GM12878 (cell line): ENCODE data around the gene ELOVL5. TPM values are rescaled to one million over a fixed set of nuclear protein-coding genes. Genes with fewer than 3 reads are reported as not detected.

Experiments
- BRCA1 ChIP-seq: IDR thresholded peaks from 2 replicates; pipeline ENCODE4 v1.6.1; 2011; ENCODE audit warnings: low read depth, low read length, improper control_type of control experiment
- CBX3 ChIP-seq: fragments of 200-600 bp; sonication (generic); IDR thresholded peaks from 2 replicates; pipeline ENCODE4 v1.6.1; 2016; ENCODE audit warnings: low read depth, borderline replicate concordance
- CHD4 ChIP-seq: fragments of 200-600 bp; sonication (generic); IDR thresholded peaks from 2 replicates; pipeline ENCODE4 v1.6.1; 2016; ENCODE audit warnings: mild to moderate bottlenecking
- CREB1 ChIP-seq: IDR thresholded peaks from 2 replicates; pipeline ENCODE4 v1.6.1; 2012; ENCODE audit warnings: low read depth, mild to moderate bottlenecking, inconsistent platforms
- DPF2 ChIP-seq: fragments of 450-650 bp; IDR thresholded peaks from 2 replicates; pipeline ENCODE4 v1.6.1; 2017; ENCODE audit warnings: mild to moderate bottlenecking
- E2F4 ChIP-seq: IDR thresholded peaks from 2 replicates; pipeline ENCODE4 v1.6.1; 2012; ENCODE audit warnings: low read depth, low read length, improper control_type of control experiment
- EP300 ChIP-seq, 2 experiments: fragments of 150-350 bp in 1 of 2; IDR thresholded peaks; 2 replicates each; pipeline ENCODE4 v1.6.1; 2011 to 2012; ENCODE audit warnings: low read depth in 2 of 2, low read length in 2 of 2, borderline replicate concordance in 1 of 2, improper control_type of control experiment in 1 of 2, inconsistent platforms in 1 of 2; ENCODE audit not compliant: control insufficient read depth in 1 of 2
- EZH2 ChIP-seq: IDR thresholded peaks from 2 replicates; pipeline ENCODE4 v1.6.1; 2012; ENCODE audit warnings: low read depth, mild to moderate bottlenecking, control low read depth, inconsistent platforms, low read length, borderline replicate concordance; ENCODE audit not compliant: control insufficient read depth
- GABPA ChIP-seq: IDR thresholded peaks from 2 replicates; pipeline ENCODE4 v1.6.1; 2014; ENCODE audit warnings: antibody characterized with exemption, low read depth, mild to moderate bottlenecking, inconsistent platforms
- MXI1 ChIP-seq: fragments of 150-350 bp; IDR thresholded peaks from 2 replicates; pipeline ENCODE4 v1.6.1; 2011; ENCODE audit warnings: low read depth, mild to moderate bottlenecking, inconsistent platforms, low read length, improper control_type of control experiment
- NFYB ChIP-seq: IDR thresholded peaks from 2 replicates; pipeline ENCODE4 v1.6.1; 2011; ENCODE audit warnings: low read depth, mild to moderate bottlenecking, low read length, improper control_type of control experiment, moderate library complexity; ENCODE audit not compliant: insufficient read depth
- PAX5 ChIP-seq: IDR thresholded peaks from 2 replicates; pipeline ENCODE4 v1.6.1; 2011; ENCODE audit warnings: low read depth, low read length, borderline replicate concordance
- POLR2AphosphoS2 ChIP-seq: IDR thresholded peaks from 2 replicates; pipeline ENCODE4 v1.6.1; 2011; ENCODE audit warnings: low read depth, mild to moderate bottlenecking, low read length, improper control_type of control experiment, moderate library complexity
- RB1 ChIP-seq: fragments of 450-650 bp; formaldehyde crosslinking; IDR thresholded peaks from 2 replicates; pipeline ENCODE4 v1.6.1; 2017; ENCODE audit warnings: mild to moderate bottlenecking, borderline replicate concordance
- SKIL ChIP-seq: fragments of 450-650 bp; IDR thresholded peaks from 2 replicates; pipeline ENCODE4 v1.6.1; 2017; ENCODE audit warnings: mild to moderate bottlenecking, low read depth, inconsistent platforms; ENCODE audit not compliant: poor library complexity, severe bottlenecking
- SMARCA5 ChIP-seq: fragments of 450-650 bp; IDR thresholded peaks from 2 replicates; pipeline ENCODE4 v1.6.1; 2017; ENCODE audit warnings: mild to moderate bottlenecking
- ZBTB40 ChIP-seq: fragments of 450-650 bp; IDR thresholded peaks from 2 replicates; pipeline ENCODE4 v1.6.1; 2016; ENCODE audit warnings: mild to moderate bottlenecking, moderate library complexity, borderline replicate concordance
- ZNF384 ChIP-seq: IDR thresholded peaks from 2 replicates; pipeline ENCODE4 v1.6.1; 2012; ENCODE audit warnings: low read depth, mild to moderate bottlenecking, low read length, improper control_type of control experiment, borderline replicate concordance
- polyA plus RNA-seq, 11 experiments: library from polyadenylated mRNA; depleted of rRNA in 4 of 11; unstranded in 6 of 11; stranded (reverse) in 5 of 11; fragments of >200 nt; fragmentation: Nextera tagmentation in 4 of 11; fragmentation: Illumina TruSeq in 1 of 11; extraction: Ambion mirVana in 4 of 11; extraction: Trizol in 1 of 11; gene quantifications; 1 replicate in 1 of 11; 2 replicates in 10 of 11; pipeline versions ENCODE4 v1.2.1 to v1.2.3, GENCODE V29; 2011 to 2016; ENCODE audit warnings: inconsistent platforms in 2 of 11, missing spikeins in 2 of 11, low read depth in 1 of 11
- total RNA-seq, 4 experiments: library from RNA; depleted of rRNA in 3 of 4; stranded (reverse); fragments of >200 nt in 3 of 4; fragmentation: Illumina TruSeq in 1 of 4; extraction: Trizol in 1 of 4; gene quantifications; 2 replicates each; pipeline versions ENCODE4 v1.2.1 to v1.2.3, GENCODE V29; 2013 to 2021
- TF ChIP-seq, protein P1 (sequence below): fragments of 450-650 bp; IDR thresholded peaks from 2 replicates; pipeline ENCODE4 v1.6.1; 2018; ENCODE audit warnings: mild to moderate bottlenecking, low read depth, moderate library complexity; ENCODE audit not compliant: partially characterized antibody

Gene ELOVL5
- total and polyA plus RNA-seq, 10 of the 15 experiments (the other 5 are each of a cell fraction or from before 2014, with no cell fraction given) = 156 to 241 (median 196) TPM

DNA sequence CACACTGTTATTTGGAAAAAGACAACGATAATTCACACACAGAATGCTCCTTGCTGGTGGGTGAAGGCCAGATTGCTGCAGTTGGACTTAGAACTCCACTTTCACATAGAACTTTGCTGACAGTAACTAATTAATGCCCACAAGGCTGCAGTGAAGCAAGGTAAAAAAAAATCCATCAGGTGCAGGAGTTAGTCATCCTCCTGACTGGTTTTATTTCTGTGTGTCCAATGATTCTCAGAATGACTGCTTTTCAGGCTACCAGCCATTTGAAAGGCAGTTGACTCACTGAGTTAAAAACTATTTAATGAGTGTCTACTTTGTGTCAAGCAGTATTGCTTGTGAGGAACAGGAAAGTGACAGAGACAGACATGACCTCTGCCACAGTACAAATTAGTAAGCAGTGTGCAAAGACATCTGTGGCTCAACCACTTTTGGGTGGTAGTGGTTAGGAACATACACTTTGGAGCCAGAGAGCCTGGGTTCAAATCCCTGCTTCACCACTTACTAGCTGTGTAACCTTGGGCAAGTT lies 41.9 kb downstream of the ELOVL5 start (continued):
- TF ChIP-seq EP300 (IDR thresholded peaks at IDR 0.05; ENCODE audit: borderline replicate concordance in 1 of 2, control insufficient read depth in 1 of 2, low read depth in 2 of 2, low read length in 2 of 2) = peak in 1 of 2 experiments; percentile 29; a peak in 1 of 4 replicates
- no peak for TF ChIP-seq CREB1
- no peak for TF ChIP-seq NFYB
- peak; percentile 84; the same call in 1 of the 2 replicates for TF ChIP-seq DPF2
- TF ChIP-seq ZNF384 = peak; percentile 59; the same call in 1 of the 2 replicates
- TF ChIP-seq POLR2AphosphoS2 = no peak
- TF ChIP-seq MXI1 = no peak
- no peak for TF ChIP-seq ZBTB40
- TF ChIP-seq BRCA1 = no peak
- no peak for TF ChIP-seq RB1
- no peak for TF ChIP-seq PAX5
- peak; percentile 93; the same call in 1 of the 2 replicates for TF ChIP-seq SMARCA5
- no peak for TF ChIP-seq GABPA
- no peak for TF ChIP-seq EZH2
- no peak for TF ChIP-seq CHD4
- no peak for TF ChIP-seq E2F4
- TF ChIP-seq, protein P1, sequence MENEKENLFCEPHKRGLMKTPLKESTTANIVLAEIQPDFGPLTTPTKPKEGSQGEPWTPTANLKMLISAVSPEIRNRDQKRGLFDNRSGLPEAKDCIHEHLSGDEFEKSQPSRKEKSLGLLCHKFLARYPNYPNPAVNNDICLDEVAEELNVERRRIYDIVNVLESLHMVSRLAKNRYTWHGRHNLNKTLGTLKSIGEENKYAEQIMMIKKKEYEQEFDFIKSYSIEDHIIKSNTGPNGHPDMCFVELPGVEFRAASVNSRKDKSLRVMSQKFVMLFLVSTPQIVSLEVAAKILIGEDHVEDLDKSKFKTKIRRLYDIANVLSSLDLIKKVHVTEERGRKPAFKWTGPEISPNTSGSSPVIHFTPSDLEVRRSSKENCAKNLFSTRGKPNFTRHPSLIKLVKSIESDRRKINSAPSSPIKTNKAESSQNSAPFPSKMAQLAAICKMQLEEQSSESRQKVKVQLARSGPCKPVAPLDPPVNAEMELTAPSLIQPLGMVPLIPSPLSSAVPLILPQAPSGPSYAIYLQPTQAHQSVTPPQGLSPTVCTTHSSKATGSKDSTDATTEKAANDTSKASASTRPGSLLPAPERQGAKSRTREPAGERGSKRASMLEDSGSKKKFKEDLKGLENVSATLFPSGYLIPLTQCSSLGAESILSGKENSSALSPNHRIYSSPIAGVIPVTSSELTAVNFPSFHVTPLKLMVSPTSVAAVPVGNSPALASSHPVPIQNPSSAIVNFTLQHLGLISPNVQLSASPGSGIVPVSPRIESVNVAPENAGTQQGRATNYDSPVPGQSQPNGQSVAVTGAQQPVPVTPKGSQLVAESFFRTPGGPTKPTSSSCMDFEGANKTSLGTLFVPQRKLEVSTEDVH = no peak
- TF ChIP-seq SKIL = peak; percentile 77
- TF ChIP-seq CBX3 = no peak
